HG03558 (cell line): Measurements from ENCODE around the gene RIC1.
"Not testable (repeated sequence)": the region's sequence is repeated elsewhere in the genome, so short reads cannot be mapped to it uniquely, and the experiment has no call there.

Experiments used
- ATAC-seq: cut with Tn5 transposase; IDR thresholded peaks from one replicate; pipeline ENCODE4 v1.9.1; 2021; ENCODE audit warnings: moderate number of reproducible peaks; ENCODE audit not compliant: unreplicated experiment; ENCODE audit errors: extremely low read depth

Gene RIC1

GRCh38 chr9:5652821-5653220 is 23.9 kb downstream of the RIC1 start:
- no peak for ATAC-seq

GRCh38 chr9:5662804-5663203 is 33.9 kb downstream of the RIC1 start:
- not testable (repeated sequence) for ATAC-seq

DNA sequence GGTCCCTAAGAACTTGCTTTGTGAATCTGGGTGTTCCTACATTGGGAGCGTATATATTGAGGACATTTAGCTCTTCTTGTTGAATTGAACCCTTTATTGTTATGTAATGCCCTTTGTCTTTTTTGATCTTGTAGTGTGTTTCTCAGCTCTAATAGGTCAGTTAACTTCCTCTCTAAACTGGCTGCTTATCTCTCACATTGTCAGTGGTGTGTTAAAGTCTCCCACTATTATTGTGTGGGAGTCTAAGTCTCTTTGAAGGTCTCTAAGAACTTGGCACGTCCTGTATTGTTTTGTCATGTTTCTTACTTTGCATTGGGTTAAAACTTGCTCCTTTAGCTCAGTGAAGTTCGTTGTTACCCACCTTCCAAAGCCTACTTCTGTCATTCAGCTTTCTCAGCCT is 36.2 kb downstream of the RIC1 start:
- no peak for ATAC-seq

GRCh38 chr9:5667391-5667790 is 38.5 kb downstream of the RIC1 start:
- no peak for ATAC-seq

DNA sequence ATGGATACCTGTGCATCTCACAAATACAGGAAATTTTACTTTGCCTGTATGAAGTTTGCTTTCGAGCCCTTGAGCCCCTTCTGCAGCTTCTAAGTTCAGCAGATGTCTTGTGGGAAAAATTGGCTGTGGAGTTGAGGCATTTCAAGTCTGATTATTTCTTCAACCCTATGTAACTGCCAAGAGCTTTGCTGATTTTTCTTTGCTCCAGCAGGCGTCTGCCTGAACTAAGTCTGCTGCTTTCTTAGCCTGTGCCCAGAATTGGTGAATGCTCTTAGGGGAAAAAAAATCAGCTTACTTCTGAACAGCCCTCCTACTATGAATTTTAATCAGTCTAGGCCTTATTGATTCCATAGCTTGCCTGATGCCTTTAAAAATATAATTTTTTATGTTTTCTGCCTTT is 41.2 kb downstream of the RIC1 start:
- ATAC-seq: no peak

GRCh38 chr9:5671711-5672353 is 42.9 kb downstream of the RIC1 start:
- no peak for ATAC-seq

DNA sequence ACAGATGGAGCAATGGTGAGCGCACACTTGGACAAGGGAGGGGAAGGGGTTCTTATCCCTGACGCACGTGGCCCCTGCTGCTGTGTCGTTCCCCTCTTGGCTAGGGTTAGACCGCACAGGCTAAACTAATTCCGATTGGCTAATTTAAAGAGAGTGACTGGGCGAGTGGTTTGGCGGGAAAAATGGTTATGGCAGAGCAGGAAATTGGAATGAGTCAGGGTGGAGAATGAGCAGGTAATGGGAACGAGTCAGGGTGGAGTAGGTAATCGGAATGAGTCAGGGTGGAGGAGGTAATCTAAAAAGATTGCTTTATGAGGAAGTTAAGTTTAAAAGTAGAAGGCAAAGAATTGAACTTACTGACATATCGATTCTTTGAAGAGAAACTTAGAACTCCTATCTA is 46.1 kb downstream of the RIC1 start:
- not testable (repeated sequence) for ATAC-seq

GRCh38 chr9:5683591-5683990 is 54.7 kb downstream of the RIC1 start:
- not testable (repeated sequence) for ATAC-seq

DNA sequence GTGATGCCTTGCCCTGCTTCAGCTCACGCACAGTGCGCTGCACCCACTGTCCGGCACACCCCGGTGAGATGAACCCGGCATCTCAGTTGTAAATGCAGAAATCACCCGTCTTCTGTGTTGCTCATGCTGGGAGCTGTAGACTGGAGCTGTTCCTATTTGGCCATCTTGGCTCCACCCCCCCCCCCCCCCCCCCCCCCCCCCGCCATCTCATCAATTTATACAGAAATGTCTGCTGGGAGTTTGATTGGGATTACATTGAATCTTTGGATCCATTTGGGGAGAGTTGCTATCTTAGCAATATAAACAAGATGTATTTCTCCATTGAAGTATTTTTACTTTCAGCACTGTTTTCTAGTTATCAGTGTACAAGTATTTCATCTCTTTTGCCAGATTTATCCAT is 55.2 kb downstream of the RIC1 start:
- no peak for ATAC-seq

- ATAC-seq: no peak
Measured at GRCh38 chr9:5688109-5688508, 59.2 kb downstream of the RIC1 start.

DNA sequence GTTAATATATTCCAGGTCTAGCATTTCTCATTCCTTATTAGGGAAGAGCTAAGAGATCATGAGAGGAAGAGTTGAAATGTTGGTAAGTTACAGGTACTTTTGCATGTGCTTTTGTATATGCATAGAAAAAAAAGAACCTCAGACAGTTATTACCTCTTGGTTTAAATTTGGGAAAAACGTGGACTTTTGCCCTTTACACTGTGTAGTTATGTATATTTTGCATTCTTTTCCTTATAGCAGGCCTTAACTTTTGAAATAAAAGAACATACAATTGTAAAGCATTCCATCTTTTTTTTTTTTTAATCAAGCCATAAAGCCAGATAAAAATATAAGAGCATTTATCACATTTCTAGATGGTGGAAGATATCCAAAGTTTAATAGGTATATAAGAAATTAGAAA is 61.4 kb downstream of the RIC1 start:
- ATAC-seq: no peak

DNA sequence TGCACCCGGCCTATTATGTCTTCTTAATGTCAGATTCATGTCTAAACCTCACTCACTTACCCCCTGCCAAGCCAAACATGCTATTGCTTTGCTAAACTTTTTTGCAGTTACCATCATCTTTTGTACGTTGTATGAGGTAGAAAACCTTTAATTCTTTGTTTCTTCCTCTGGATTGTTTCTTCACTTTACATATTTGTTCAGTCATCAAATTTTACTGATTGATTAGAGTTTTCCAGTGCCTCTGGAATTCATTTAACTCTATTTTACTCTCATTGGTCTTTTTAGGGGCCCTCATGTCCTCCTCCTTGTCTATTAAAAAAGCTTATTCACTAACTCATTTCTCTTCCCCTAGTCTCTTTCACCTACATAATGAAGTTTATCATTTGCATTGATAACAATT is 67.0 kb downstream of the RIC1 start:
- ATAC-seq: no peak

DNA sequence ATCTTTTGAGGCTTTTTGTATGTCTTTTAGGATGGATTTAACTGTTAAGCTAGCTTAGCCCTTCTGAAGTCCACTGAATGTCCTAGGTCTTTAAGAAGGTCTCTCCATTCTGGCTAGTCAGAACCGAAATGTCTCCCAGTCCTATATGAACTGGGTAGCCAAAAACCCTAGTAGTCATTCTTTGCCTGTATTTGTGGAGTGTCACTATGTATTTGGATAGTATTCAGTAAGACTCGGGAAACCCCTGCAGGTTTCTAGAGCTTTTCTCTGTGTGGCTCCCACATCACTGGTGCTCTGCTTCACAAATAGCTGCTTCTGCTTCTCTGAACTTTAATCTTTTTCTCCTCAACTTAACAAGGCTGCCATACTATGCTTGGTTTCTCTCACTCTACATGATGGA is 68.0 kb downstream of the RIC1 start:
- no peak for ATAC-seq

DNA sequence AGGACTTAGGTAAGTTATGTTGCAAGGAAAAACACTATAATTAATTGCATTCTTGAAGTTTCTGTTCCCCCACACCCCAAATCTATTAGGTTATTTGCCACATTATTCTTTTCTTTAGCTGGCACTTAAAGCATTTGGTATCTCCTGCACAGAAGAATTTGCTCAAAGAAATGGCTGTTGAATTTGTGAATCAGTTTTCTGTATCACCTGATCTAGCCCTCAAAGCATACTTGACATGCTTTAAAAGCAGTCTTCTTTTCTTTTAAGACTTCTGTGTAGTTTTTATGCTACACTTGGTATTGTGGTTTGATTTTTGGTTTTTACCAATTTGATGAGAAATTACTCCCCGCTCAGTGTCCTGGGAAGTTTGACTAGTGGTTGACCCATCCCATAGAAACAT is 69.1 kb downstream of the RIC1 start:
- ATAC-seq: no peak

GRCh38 chr9:5698810-5699556 is 70.1 kb downstream of the RIC1 start:
- no peak for ATAC-seq

DNA sequence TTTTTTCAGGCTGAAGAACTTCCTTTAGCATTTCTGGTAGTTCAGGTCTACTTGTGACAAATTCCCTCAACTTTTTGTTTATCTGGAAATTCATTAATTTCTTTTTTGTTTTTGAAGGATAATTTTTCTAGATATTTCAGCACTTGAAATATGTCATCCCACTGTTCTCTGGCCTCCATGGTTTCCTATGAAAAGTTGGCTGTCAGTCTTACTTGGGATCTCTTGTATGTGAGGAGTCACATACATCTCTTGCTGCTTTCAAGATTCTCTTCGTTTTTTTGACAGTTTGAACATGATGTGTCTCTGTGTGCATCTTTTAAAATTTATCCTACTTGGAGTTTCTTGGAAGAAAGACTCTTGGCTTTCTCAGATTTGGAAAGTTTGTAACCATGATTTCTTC is 79.5 kb downstream of the RIC1 start:
- no peak for ATAC-seq

DNA sequence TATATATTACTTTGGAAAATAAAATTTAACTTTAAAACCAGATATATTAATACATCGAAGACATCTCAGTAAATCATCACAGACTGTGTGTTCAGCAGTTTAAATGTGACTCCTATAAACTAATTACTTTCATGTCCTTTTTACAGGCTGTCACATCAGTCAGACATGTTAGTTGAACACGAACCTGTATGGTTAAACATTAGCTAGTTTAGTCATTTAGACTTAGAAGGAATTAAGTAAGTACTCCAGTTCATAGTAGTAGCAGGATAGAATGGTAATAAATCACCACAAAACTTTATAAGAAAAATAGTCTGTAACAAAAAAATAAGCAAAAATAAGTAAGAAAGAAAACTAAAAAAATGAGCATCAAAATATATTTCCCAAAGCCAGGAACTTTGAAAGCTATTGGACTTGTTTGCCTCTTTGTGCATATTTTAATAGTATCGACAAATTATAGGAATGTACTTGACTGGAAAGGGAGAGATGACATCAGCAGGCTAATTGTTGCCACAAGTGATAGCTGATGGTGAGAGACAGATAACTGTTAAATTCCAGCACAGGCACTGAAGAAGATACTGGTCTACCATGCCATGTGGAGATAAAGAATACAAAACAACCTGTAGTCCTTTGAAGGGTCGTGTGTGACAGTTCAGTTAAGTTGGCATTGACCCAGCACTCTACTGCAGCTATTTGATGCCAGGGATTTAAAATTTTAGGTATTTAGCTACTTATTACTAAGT is 83.9 kb downstream of the RIC1 start:
- ATAC-seq: no peak

GRCh38 chr9:5714501-5715401 is 85.8 kb downstream of the RIC1 start:
- no peak for ATAC-seq

GRCh38 chr9:5715548-5716127 is 86.7 kb downstream of the RIC1 start:
- no peak for ATAC-seq

GRCh38 chr9:5717434-5717833 is 88.5 kb downstream of the RIC1 start:
- ATAC-seq: not testable (repeated sequence)
